CD4-positive, alpha-beta T cell (primary cell): Measurements from ENCODE around the gene CXCR6. TPM values are rescaled to one million over a fixed set of nuclear protein-coding genes. Genes with fewer than 3 reads are reported as not detected.
A peak's percentile ranks its signal among the peaks of the same experiment; 100 is the strongest.

ENCODE experiments used
- ATAC-seq: fragments of 200-7000 bp; cut with Tn5 transposase; one replicate; pipeline ENCODE4 v1.10.0; 2022; ENCODE audit warnings: mild to moderate bottlenecking; ENCODE audit not compliant: poor library complexity
- CTCF ChIA-PET: fragments of 350-600 bp; sonication (Branson Sonifier 250); formaldehyde crosslinking; loops from one replicate; lab custom pipeline; 2021; ENCODE audit warnings: antibody characterized with exemption, inconsistent platforms; lab: Charles Lee
- POLR2A ChIA-PET: fragments of 350-600 bp; sonication (Branson Sonifier 250); formaldehyde crosslinking; loops from one replicate; lab custom pipeline; 2021; ENCODE audit warnings: antibody characterized with exemption, inconsistent platforms; lab: Charles Lee
- DNase-seq, 14 experiments: peaks; one replicate each; pipeline ENCODE4 v3.0.0-alpha.2; 2013 to 2020; ENCODE audit warnings: mixed read lengths in 2 of 14
- H3K27ac ChIP-seq, 2 donors: one replicate each; pipeline versions ENCODE4 v1.5.1 to v1.7.0; 2013; ENCODE audit warnings: low read length in 2 of 2, low read depth in 1 of 2, mild to moderate bottlenecking in 1 of 2
- H3K27me3 ChIP-seq, 2 experiments: 1 replicate in 1 of 2; 2 replicates in 1 of 2; pipeline versions ENCODE4 v1.6.1 to v1.7.0; 2013; ENCODE audit warnings: low read length in 2 of 2, control low read depth in 1 of 2, mild to moderate bottlenecking in 1 of 2, moderate library complexity in 1 of 2; ENCODE audit not compliant: insufficient read depth in 2 of 2, control insufficient read depth in 1 of 2
- H3K36me3 ChIP-seq: one replicate; pipeline ENCODE4 v1.6.1; 2013; ENCODE audit warnings: low read length, control low read depth; ENCODE audit not compliant: insufficient read depth
- H3K4me1 ChIP-seq: one replicate; pipeline ENCODE4 v1.6.1; 2013; ENCODE audit warnings: low read length, control low read depth; ENCODE audit not compliant: insufficient read depth
- H3K4me3 ChIP-seq: one replicate; pipeline ENCODE4 v1.5.1; 2013; ENCODE audit warnings: mild to moderate bottlenecking, low read length, moderate library complexity
- H3K9me3 ChIP-seq, 2 experiments: 1 replicate in 1 of 2; 2 replicates in 1 of 2; pipeline versions ENCODE4 v1.6.1 to v1.7.0; 2013; ENCODE audit warnings: low read length in 2 of 2, mild to moderate bottlenecking in 2 of 2, control low read depth in 1 of 2, moderate library complexity in 1 of 2; ENCODE audit not compliant: control insufficient read depth in 1 of 2, insufficient read depth in 1 of 2
- H3K27ac Mint-ChIP-seq: one replicate; pipeline ENCODE4 v1.8.0; 2020; ENCODE audit warnings: mixed read lengths
- H3K27me3 Mint-ChIP-seq: one replicate; pipeline ENCODE4 v1.8.0; 2021; ENCODE audit warnings: mixed read lengths
- H3K36me3 Mint-ChIP-seq: one replicate; pipeline ENCODE4 v1.8.0; 2021; ENCODE audit warnings: low read depth, mixed read lengths
- H3K4me1 Mint-ChIP-seq: one replicate; pipeline ENCODE4 v1.8.0; 2021; ENCODE audit warnings: low read depth, mixed read lengths
- H3K4me3 Mint-ChIP-seq: one replicate; pipeline ENCODE4 v1.8.0; 2020; ENCODE audit warnings: mild to moderate bottlenecking, mixed read lengths
- H3K9me3 Mint-ChIP-seq: one replicate; pipeline ENCODE4 v1.8.0; 2020; ENCODE audit warnings: mixed read lengths
- CTCF ChIP-seq: fragments of 200-600 bp; IDR thresholded peaks from one replicate; pipeline ENCODE4 v1.8.0; 2022; ENCODE audit warnings: antibody characterized with exemption, mild to moderate bottlenecking
- intact Hi-C, 2 experiments: fragments of 100-400 bp; cut with DNase I in 1 of 2; cut with micrococcal nuclease in 1 of 2; formaldehyde crosslinking; loops; one replicate each; pipeline versions ENCODE4 v1.15.1 to v1.9.0; 2023 to 2025; cut with DNase I, micrococcal nuclease
- total RNA-seq, 174 experiments: library from RNA in 2 of 174; stranded (reverse) in 2 of 174; gene quantifications; one replicate each; pipeline ENCODE4 v1.2.3 and lab custom pipeline; 2021 to 2026

The CXCR6 gene
- total RNA-seq, 2 experiments from 2014 or later, result 1.7 to 2.0 TPM

- ATAC-seq (no peak), DNase-seq (no peak)
- H3K9me3 ChIP-seq, result no peaks in the 10 kb centered on the region
- CTCF ChIA-PET, result interaction anchor here (0.6 to 2.2 kb wide), 3 partner anchors 11 to 43 kb away, joined by 3 to 9 read pairs (median 5); no protein-coding TSS in a partner anchor
- intact Hi-C loops, result no loop called here
- H3K4me3 ChIP-seq, result no peak overlapping the region
- no peak for TF ChIP-seq CTCF
- Mint-ChIP-seq H3K27me3 (no peaks in the 10 kb centered on the region), H3K4me3 (no peak overlapping the region), H3K4me1 (peaks cover 56% of the 10 kb centered on the region), H3K27ac (peak overlapping the region; percentile 64), H3K36me3 (peaks cover 96% of the 10 kb centered on the region), H3K9me3 (no peaks in the 10 kb centered on the region)
- H3K4me1 ChIP-seq, result peaks cover 62% of the 10 kb centered on the region
- peak overlapping the region in 1 of 2 donors; percentile 33 for H3K27ac ChIP-seq
- peaks cover 59% of the 10 kb centered on the region for H3K36me3 ChIP-seq
- H3K27me3 ChIP-seq, result no peaks in the 10 kb centered on the region
- POLR2A ChIA-PET, result no interaction called here
Measured at GRCh38 chr3:45981346-45982074, 38.2 kb downstream of the CXCR6 start.

GRCh38 chr3:45983770-45984169 lies 40.5 kb downstream of the CXCR6 start:
- Histone ChIP-seq H3K27ac (no peak overlapping the region), H3K4me3 (no peak overlapping the region), H3K36me3 (peaks cover 59% of the 10 kb centered on the region), H3K4me1 (peaks cover 57% of the 10 kb centered on the region), H3K9me3 (no peaks in the 10 kb centered on the region), H3K27me3 (no peaks in the 10 kb centered on the region)
- Mint-ChIP-seq H3K36me3 (peaks cover 76% of the 10 kb centered on the region), H3K4me3 (no peak overlapping the region), H3K27ac (peak overlapping the region; percentile 47), H3K27me3 (no peaks in the 10 kb centered on the region), H3K9me3 (no peaks in the 10 kb centered on the region), H3K4me1 (peaks cover 53% of the 10 kb centered on the region)
- CTCF ChIA-PET, result interaction anchor here (1.0 kb wide), 1 partner anchor 9 kb away, joined by 3 read pairs; no protein-coding TSS in a partner anchor
- DNase-seq (no peak), ATAC-seq (no peak)
- no peak for TF ChIP-seq CTCF
- POLR2A ChIA-PET, result no interaction called here
- intact Hi-C loops, result no loop called here

GRCh38 chr3:45984331-45985312 lies 41.4 kb downstream of the CXCR6 start:
- Mint-ChIP-seq H3K4me1 (peaks cover 51% of the 10 kb centered on the region), H3K4me3 (no peak overlapping the region), H3K36me3 (peaks cover 68% of the 10 kb centered on the region), H3K27me3 (no peaks in the 10 kb centered on the region), H3K27ac (peak overlapping the region; percentile 47), H3K9me3 (no peaks in the 10 kb centered on the region)
- ATAC-seq, result no peak
- no peak for TF ChIP-seq CTCF
- Histone ChIP-seq H3K36me3 (peaks cover 52% of the 10 kb centered on the region), H3K27me3 (no peaks in the 10 kb centered on the region), H3K4me1 (peaks cover 57% of the 10 kb centered on the region), H3K27ac (no peak overlapping the region), H3K9me3 (no peaks in the 10 kb centered on the region), H3K4me3 (no peak overlapping the region)
- ChIA-PET POLR2A (no interaction called here), CTCF (interaction anchor here (1.3 kb wide), 1 partner anchor 95 kb away, joined by 4 read pairs; no protein-coding TSS in a partner anchor)
- no peak for DNase-seq
- intact Hi-C loops, result no loop called here
